ENCODE data around the gene C4orf50.
"Not testable (repeated sequence)": the region's sequence is repeated elsewhere in the genome, so short reads cannot be mapped to it uniquely, and the experiment has no call there.

C4orf50 gene

GRCh38 chr4:5964030-5964429 is 54.2 kb downstream of the C4orf50 start:
- DNase-seq: no peak

- no peak for DNase-seq
Measured at GRCh38 chr4:5963611-5964010, 54.6 kb downstream of the C4orf50 start.

DNA sequence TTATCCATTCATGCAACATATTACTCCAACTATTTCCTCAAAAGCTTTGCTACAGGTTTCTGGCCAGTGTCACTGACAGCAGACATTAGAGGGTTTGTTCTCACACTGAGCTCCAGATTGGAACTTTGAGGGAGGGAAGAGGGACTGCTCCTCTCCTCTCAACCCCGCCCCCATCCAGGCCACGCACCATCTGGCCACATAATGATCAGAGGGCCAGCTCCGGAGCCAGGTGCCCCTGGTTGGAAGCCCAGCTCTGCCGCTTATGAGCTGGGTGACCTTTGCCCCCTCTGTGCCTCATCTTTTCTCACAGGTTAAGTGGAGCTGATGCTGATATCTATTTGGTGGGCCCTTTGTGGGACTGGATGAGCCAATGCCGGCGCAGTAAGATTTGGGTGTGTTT is 55.8 kb downstream of the C4orf50 start:
- DNase-seq: no peak

DNA sequence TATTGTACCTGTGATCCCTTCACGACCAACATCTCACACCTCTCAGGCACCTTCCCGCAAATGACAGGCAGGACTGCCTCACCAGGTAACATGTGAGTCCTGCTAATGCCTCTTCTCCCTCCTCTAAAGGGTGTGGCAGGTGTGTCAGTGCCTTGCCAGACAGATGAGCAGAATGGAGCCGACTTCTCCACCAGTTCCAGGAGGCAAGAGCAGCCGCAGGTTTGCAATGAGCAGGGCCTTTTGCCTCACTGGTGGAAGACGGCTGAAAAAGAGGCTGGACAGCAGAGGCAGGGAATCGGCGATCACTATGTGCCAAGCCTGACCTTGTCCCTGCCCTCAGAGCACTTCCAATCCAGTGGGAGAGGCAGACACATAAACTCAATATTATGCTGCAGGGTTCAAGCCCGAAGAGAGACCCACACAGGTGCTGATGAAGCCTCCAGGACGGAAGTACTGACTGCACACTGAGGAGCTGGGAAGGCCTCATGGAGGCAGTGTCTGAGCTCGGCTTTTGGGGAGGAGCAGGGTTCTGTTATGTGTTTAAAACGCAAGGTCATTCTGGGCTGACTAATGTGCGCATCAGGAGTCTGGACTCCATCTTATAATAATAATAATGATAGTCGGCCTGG is 57.9 kb downstream of the C4orf50 start:
- DNase-seq: no peak

GRCh38 chr4:5959211-5959982 is 58.8 kb downstream of the C4orf50 start:
- no peak for DNase-seq

- no peak for DNase-seq
Measured at GRCh38 chr4:5958199-5958735, 60.0 kb downstream of the C4orf50 start.

- no peak for DNase-seq
Measured at GRCh38 chr4:5957076-5957475, 61.2 kb downstream of the C4orf50 start.

- DNase-seq: no peak
Measured at GRCh38 chr4:5956285-5957021, 61.8 kb downstream of the C4orf50 start.

- no peak for DNase-seq
Measured at GRCh38 chr4:5955856-5956255, 62.4 kb downstream of the C4orf50 start.

GRCh38 chr4:5955201-5955821 is 62.9 kb downstream of the C4orf50 start:
- no peak for DNase-seq

DNA sequence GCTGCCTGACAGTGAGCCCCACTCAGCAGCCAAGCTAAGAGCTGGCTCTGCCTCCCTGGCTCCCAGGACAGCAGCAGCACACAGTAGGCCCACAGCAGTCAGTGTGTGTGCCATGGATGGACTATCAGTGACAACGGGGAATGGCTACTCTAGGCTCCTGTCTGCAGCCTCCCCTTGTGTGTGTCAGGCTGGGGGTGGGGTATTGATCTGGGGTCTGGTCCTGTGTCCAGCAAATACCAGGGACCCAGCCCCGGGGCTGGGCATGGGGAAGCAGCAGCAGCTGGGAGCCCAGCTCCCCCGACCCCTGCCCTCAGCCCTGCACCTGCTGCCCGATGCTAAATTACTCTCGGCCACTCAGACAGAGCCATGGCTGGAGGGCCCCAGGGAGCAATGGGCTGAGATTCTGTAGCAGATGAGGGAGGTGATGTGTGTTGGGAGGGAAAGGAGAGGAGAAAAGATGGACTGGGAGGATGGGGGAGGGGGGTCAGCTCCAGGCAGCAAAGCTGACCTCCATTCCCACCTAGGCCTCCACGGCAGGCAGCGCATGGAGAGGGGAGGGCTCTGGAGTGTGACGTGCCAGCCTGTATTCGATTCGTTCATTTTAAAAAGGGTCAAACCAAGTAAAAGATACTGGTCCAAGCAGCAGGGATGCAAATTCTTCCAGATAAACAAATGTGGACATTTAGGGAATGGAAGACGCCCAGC is 64.0 kb downstream of the C4orf50 start:
- DNase-seq: no peak

GRCh38 chr4:5952975-5953951 is 65.0 kb downstream of the C4orf50 start:
- no peak for DNase-seq

GRCh38 chr4:5952286-5952974 is 65.8 kb downstream of the C4orf50 start:
- DNase-seq: no peak

DNA sequence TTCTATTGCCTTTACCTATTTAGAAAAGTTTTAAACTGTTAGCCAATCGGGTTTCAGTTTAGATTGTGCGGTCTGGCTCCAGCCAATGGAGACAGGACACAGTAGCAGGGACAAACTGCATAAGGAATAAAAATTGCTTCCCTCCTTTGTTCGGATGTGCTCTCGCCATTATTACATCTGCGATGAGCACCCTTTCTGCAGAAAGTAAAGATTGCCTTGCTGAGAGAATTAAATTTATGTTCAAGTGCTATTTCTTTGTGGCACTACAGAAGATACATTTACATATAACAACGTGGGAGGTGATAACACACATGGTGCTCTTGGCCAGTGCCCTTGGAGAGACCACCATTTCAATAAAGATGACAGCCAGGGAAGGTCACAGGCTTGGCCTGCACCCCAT is 71.6 kb downstream of the C4orf50 start:
- not testable (repeated sequence) for DNase-seq

GRCh38 chr4:5945936-5946335 is 72.3 kb downstream of the C4orf50 start:
- DNase-seq: no peak

- DNase-seq: no peak
Measured at GRCh38 chr4:5945171-5945570, 73.1 kb downstream of the C4orf50 start.

DNA sequence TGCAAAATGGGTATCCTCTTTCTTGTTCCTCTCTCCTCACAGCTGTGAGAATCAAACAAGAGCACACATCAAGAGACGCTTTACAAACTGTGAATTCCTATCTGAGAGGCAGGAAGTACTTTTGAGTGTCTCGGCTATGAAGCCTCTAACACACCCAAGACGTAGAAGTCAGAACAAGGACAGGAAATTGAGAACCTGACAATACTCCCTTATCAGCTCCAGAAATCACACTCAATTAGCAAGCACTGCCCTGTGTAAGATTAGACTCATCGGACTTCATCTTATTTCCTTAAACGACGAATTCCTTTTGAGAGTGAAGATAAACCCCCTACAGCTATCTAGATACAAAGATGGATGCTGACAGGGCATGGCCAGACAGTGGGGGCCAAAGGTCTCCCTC is 74.7 kb downstream of the C4orf50 start:
- DNase-seq: no peak

DNA sequence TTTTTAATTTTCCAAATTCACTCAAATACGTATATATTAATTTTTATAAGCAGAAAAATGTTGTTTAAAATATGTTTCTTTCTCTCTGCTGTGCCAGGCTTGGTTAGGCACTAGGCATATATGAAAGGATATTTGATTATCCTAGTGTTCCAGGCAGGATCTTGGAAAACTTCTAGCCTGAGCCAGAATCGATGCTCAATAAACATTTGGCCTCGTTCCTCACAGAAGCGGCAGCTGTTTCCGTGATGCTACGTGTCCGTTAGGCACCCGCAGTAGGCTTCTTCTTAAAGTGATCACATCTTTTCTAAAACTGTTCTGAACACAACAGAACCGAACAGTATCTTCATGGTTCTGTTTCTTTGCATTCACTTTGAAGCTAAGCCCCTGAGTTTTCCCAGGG is 75.3 kb downstream of the C4orf50 start:
- DNase-seq: no peak

DNA sequence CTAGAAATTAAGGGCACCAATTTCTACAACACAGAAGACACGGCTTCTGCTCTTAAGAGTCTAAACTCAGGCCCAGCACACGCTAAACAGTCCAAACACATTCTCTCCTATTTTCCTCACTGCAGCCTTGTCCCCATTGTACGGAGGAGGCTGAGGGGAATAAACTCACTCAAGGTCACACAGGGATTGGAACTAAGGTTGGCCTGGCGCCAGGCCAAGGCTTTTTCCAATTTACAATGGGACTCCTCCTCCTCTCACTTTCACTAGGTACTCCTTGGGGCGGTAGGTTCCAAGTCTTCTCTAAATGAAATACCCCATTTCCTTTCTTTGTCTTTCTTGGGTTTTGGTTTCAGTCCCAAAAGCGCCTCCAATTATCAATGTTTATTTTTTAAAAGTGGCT is 76.6 kb downstream of the C4orf50 start:
- no peak for DNase-seq

GRCh38 chr4:5940470-5941203 is 77.6 kb downstream of the C4orf50 start:
- no peak for DNase-seq
